ENCODE data around the gene FBXL7.

The FBXL7 gene

GRCh38 chr5:15977851-15978250 is 477.9 kb downstream of the FBXL7 start:
- no peak for DNase-seq

GRCh38 chr5:15980835-15981234 is 480.9 kb downstream of the FBXL7 start:
- DNase-seq, result no peak

DNA sequence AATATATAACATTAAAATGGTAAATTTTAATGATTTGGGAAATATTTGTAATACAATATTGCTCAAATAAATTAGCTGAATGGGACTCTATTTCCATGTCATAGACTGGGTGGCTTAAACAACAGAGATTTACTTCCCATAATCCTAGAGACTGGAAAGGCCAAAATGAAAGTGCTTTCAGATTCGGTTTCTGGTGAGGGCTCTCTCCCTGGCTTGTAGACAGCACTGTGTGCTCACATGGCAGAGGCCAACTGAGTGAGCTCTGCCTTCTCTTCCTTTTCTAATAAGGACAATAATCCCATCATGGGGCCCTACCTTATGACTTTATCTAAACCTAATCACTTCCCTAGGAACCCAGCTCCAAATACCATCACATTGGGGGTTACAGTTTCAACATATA is 483.4 kb downstream of the FBXL7 start:
- DNase-seq, result no peak
